Activated CD8-positive, alpha-beta T cell treated with anti-CD3 and anti-CD28 coated beads for 36 hours (primary cell): ENCODE measurements around the gene DSTN. TPM values are rescaled to one million over a fixed set of nuclear protein-coding genes. Genes with fewer than 3 reads are reported as not detected.

Experiments
- ATAC-seq: fragments of 200-7000 bp; cut with Tn5 transposase; one replicate; pipeline ENCODE4 v1.10.0; 2021; ENCODE audit warnings: mild to moderate bottlenecking, moderate library complexity
- CTCF ChIA-PET: fragments of 350-600 bp; sonication (Branson Sonifier 250); formaldehyde crosslinking; loops from one replicate; lab custom pipeline; 2021; ENCODE audit warnings: antibody characterized with exemption; lab: Charles Lee
- POLR2A ChIA-PET: fragments of 350-600 bp; sonication (Branson Sonifier 250); formaldehyde crosslinking; loops from one replicate; lab custom pipeline; 2021; ENCODE audit warnings: antibody characterized with exemption; lab: Charles Lee
- DNase-seq: peaks from one replicate; pipeline ENCODE4 v3.0.0-alpha.2; 2020
- H3K27ac Mint-ChIP-seq: one replicate; pipeline ENCODE4 v1.8.0; 2021; ENCODE audit warnings: mild to moderate bottlenecking, mixed read lengths
- H3K27me3 Mint-ChIP-seq: one replicate; pipeline ENCODE4 v1.8.0; 2021; ENCODE audit warnings: mixed read lengths
- H3K36me3 Mint-ChIP-seq: one replicate; pipeline ENCODE4 v1.8.0; 2021; ENCODE audit warnings: low read depth, mixed read lengths
- H3K4me1 Mint-ChIP-seq: one replicate; pipeline ENCODE4 v1.8.0; 2021; ENCODE audit warnings: low read depth, mixed read lengths
- H3K4me3 Mint-ChIP-seq: one replicate; pipeline ENCODE4 v1.8.0; 2021; ENCODE audit warnings: mild to moderate bottlenecking, moderate library complexity, mixed read lengths
- H3K9me3 Mint-ChIP-seq: one replicate; pipeline ENCODE4 v1.8.0; 2021; ENCODE audit warnings: mixed read lengths
- CTCF ChIP-seq: fragments of 200-600 bp; IDR thresholded peaks from one replicate; pipeline ENCODE4 v1.8.0; 2022; ENCODE audit warnings: antibody characterized with exemption, mild to moderate bottlenecking
- intact Hi-C: fragments of 100-400 bp; cut with micrococcal nuclease; formaldehyde crosslinking; loops from one replicate; pipeline ENCODE4 v1.10.0; 2022
- total RNA-seq, 2 experiments: library from RNA; stranded (reverse); gene quantifications; one replicate each; pipeline ENCODE4 v1.2.3, GENCODE V29; 2021

The DSTN gene
- total RNA-seq, 2 experiments from 2014 or later: 55.5 to 56.4 TPM

- Mint-ChIP-seq H3K27ac (no peak overlapping the region), H3K36me3 (peaks cover 1% of the 10 kb centered on the region), H3K4me3 (no peak overlapping the region), H3K27me3 (no peaks in the 10 kb centered on the region), H3K4me1 (peaks cover 30% of the 10 kb centered on the region), H3K9me3 (no peaks in the 10 kb centered on the region)
- TF ChIP-seq CTCF: no peak
- DNase-seq (no peak), ATAC-seq (no peak)
- CTCF ChIA-PET: interaction anchor here (1.4 kb wide), 1 partner anchor 106 kb away, joined by 5 read pairs; the partner anchor contains the start of gene RRBP1
- intact Hi-C loops: no loop called here
- POLR2A ChIA-PET: no interaction called here
Observed at GRCh38 chr20:17576215-17576614, 6.3 kb downstream of the DSTN start.

- intact Hi-C loops: no loop called here
- Mint-ChIP-seq H3K9me3 (no peaks in the 10 kb centered on the region), H3K27me3 (no peaks in the 10 kb centered on the region), H3K27ac (no peak overlapping the region), H3K4me3 (no peak overlapping the region), H3K36me3 (peaks cover 1% of the 10 kb centered on the region), H3K4me1 (peaks cover 26% of the 10 kb centered on the region)
- CTCF ChIA-PET: no interaction called here
- POLR2A ChIA-PET: interaction anchor here (0.6 to 1.0 kb wide), 3 partner anchors 15 to 28 kb away, joined by 3 to 6 read pairs (median 3); no protein-coding TSS in a partner anchor
- TF ChIP-seq CTCF: no peak
- ATAC-seq (peak; percentile 61), DNase-seq (no peak)
Observed at GRCh38 chr20:17579369-17580039, 9.6 kb downstream of the DSTN start.

- intact Hi-C loops: no loop called here
- Mint-ChIP-seq H3K27me3 (no peaks in the 10 kb centered on the region), H3K4me3 (no peak overlapping the region), H3K36me3 (no peaks in the 10 kb centered on the region), H3K9me3 (no peaks in the 10 kb centered on the region), H3K4me1 (peaks cover 27% of the 10 kb centered on the region), H3K27ac (no peak overlapping the region)
- DNase-seq: no peak
- ChIA-PET CTCF (interaction anchor here (1.5 kb wide), 1 partner anchor 10 kb away, joined by 3 read pairs; no protein-coding TSS in a partner anchor), POLR2A (interaction anchor here (0.6 to 0.7 kb wide), 2 partner anchors 9 to 10 kb away, joined by 3 read pairs; no protein-coding TSS in a partner anchor)
- no peak for ATAC-seq
- no peak for TF ChIP-seq CTCF
Observed at GRCh38 chr20:17580895-17581294, 11.0 kb downstream of the DSTN start.

- DNase-seq (no peak), ATAC-seq (no peak)
- peaks cover 33% of the 10 kb centered on the region for H3K4me1 Mint-ChIP-seq
- ChIA-PET CTCF (interaction anchor here (1.0 to 1.5 kb wide), 3 partner anchors 11 to 35 kb away, joined by 3 to 5 read pairs (median 4); no protein-coding TSS in a partner anchor), POLR2A (no interaction called here)
- no peak overlapping the region for H3K4me3 Mint-ChIP-seq
- no peaks in the 10 kb centered on the region for H3K36me3 Mint-ChIP-seq
- intact Hi-C loops: no loop called here
- H3K27me3 Mint-ChIP-seq: no peaks in the 10 kb centered on the region
- no peak overlapping the region for H3K27ac Mint-ChIP-seq
- no peak for TF ChIP-seq CTCF
- no peaks in the 10 kb centered on the region for H3K9me3 Mint-ChIP-seq
Observed at GRCh38 chr20:17583126-17583525, 13.3 kb downstream of the DSTN start.

GRCh38 chr20:17584689-17585088, 14.8 kb downstream of the DSTN start:
- Mint-ChIP-seq H3K36me3 (no peaks in the 10 kb centered on the region), H3K27me3 (no peaks in the 10 kb centered on the region), H3K27ac (no peak overlapping the region), H3K9me3 (no peaks in the 10 kb centered on the region), H3K4me3 (no peak overlapping the region), H3K4me1 (peaks cover 31% of the 10 kb centered on the region)
- CTCF ChIA-PET: no interaction called here
- no peak for ATAC-seq
- no peak for DNase-seq
- POLR2A ChIA-PET: interaction anchor here (1.5 kb wide), 1 partner anchor 10 kb away, joined by 4 read pairs; no protein-coding TSS in a partner anchor
- no peak for TF ChIP-seq CTCF
- intact Hi-C loops: no loop called here
